ENCODE data around the gene ZCCHC7.

DNA sequence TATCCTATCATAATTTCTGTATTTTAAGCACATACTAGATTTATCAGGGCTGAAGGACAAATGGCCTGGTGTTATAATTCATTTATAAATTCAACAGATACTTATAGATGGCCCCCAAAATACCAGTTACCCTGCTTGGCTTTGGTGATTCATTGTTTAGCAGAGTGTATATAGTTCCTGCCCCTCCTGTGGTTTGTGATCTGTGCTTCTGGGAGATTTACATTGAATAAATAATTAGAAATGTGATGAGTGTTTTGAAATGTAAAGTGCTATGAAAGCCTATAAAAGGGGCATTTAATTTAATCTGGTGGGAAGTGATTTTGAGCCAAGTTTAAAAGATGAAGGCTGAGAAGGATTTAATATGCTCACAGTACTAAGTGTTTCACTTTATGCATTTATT is 36.7 kb upstream of the ZCCHC7 start:
- TF ChIP-seq, protein P1, sequence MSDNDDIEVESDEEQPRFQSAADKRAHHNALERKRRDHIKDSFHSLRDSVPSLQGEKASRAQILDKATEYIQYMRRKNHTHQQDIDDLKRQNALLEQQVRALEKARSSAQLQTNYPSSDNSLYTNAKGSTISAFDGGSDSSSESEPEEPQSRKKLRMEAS (IDR thresholded peaks at IDR 0.05), result no peak
- TF ChIP-seq, protein P2, sequence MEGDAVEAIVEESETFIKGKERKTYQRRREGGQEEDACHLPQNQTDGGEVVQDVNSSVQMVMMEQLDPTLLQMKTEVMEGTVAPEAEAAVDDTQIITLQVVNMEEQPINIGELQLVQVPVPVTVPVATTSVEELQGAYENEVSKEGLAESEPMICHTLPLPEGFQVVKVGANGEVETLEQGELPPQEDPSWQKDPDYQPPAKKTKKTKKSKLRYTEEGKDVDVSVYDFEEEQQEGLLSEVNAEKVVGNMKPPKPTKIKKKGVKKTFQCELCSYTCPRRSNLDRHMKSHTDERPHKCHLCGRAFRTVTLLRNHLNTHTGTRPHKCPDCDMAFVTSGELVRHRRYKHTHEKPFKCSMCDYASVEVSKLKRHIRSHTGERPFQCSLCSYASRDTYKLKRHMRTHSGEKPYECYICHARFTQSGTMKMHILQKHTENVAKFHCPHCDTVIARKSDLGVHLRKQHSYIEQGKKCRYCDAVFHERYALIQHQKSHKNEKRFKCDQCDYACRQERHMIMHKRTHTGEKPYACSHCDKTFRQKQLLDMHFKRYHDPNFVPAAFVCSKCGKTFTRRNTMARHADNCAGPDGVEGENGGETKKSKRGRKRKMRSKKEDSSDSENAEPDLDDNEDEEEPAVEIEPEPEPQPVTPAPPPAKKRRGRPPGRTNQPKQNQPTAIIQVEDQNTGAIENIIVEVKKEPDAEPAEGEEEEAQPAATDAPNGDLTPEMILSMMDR (IDR thresholded peaks at IDR 0.05; ENCODE audit: control extremely low read depth in 1 of 3, insufficient read depth in 1 of 3, low read depth in 1 of 3, low read length in 3 of 3), result no peak
- TF ChIP-seq RBBP5 (IDR thresholded peaks at IDR 0.05; ENCODE audit: borderline replicate concordance, low read depth, low read length) (no peak), SP1 (IDR thresholded peaks at IDR 0.05; ENCODE audit: low read depth, low read length) (no peak), CBX8 (IDR thresholded peaks at IDR 0.05; ENCODE audit: borderline replicate concordance, low read depth, low read length) (no peak), BCL11A (IDR thresholded peaks at IDR 0.05; ENCODE audit: low read depth in 2 of 2, low read length in 2 of 2) (no peak)
- TF ChIP-seq, protein P3, sequence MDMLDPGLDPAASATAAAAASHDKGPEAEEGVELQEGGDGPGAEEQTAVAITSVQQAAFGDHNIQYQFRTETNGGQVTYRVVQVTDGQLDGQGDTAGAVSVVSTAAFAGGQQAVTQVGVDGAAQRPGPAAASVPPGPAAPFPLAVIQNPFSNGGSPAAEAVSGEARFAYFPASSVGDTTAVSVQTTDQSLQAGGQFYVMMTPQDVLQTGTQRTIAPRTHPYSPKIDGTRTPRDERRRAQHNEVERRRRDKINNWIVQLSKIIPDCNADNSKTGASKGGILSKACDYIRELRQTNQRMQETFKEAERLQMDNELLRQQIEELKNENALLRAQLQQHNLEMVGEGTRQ (IDR thresholded peaks at IDR 0.05; ENCODE audit: low read length), result no peak
